ENCODE results near the gene SHC1. TPM values are rescaled to one million over a fixed set of nuclear protein-coding genes. Genes with fewer than 3 reads are reported as not detected.

SHC1 gene
- total RNA-seq, 1 experiment from 2014 or later, result 885 TPM

DNA sequence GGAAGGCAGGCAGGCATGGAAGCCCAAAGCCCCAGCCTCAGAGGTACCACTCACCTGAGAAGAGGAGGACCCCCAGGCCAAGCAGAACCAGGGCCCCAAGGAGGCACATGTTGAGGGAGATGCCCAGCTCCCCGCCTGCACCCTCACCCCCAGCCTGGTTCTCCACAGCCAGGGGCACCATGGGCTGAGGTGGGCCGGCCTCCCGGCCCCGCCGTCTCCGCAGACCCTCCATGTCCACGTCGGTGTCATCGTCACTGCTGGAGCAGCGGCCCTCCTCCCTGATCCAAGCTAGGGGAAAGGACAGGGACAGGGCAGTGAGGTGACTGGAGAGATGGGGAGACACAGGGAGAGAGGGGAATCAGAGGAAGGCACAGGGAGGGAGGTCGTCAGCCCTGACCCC is 22.5 kb downstream of the SHC1 start:
- H3K4me3 Mint-ChIP-seq (ENCODE audit: unreplicated experiment), result no peak overlapping the region
- CTCF ChIA-PET, result interaction anchor here (0.6 to 1.3 kb wide), 4 partner anchors 12 to 85 kb away, joined by 3 read pairs; no protein-coding TSS in a partner anchor
- H3K9me3 Mint-ChIP-seq (ENCODE audit: unreplicated experiment), result no peaks in the 10 kb centered on the region
- intact Hi-C loops (cut with micrococcal nuclease), result no loop called here
- H3K4me1 Mint-ChIP-seq (ENCODE audit: insufficient read depth, unreplicated experiment), result peaks cover 11% of the 10 kb centered on the region
- BruUV-seq (replicated peaks), result no TSS peak
- H3K27me3 Mint-ChIP-seq (ENCODE audit: insufficient read depth, unreplicated experiment), result no peaks in the 10 kb centered on the region
- TF ChIP-seq, protein P1, sequence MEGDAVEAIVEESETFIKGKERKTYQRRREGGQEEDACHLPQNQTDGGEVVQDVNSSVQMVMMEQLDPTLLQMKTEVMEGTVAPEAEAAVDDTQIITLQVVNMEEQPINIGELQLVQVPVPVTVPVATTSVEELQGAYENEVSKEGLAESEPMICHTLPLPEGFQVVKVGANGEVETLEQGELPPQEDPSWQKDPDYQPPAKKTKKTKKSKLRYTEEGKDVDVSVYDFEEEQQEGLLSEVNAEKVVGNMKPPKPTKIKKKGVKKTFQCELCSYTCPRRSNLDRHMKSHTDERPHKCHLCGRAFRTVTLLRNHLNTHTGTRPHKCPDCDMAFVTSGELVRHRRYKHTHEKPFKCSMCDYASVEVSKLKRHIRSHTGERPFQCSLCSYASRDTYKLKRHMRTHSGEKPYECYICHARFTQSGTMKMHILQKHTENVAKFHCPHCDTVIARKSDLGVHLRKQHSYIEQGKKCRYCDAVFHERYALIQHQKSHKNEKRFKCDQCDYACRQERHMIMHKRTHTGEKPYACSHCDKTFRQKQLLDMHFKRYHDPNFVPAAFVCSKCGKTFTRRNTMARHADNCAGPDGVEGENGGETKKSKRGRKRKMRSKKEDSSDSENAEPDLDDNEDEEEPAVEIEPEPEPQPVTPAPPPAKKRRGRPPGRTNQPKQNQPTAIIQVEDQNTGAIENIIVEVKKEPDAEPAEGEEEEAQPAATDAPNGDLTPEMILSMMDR (IDR thresholded peaks at IDR 0.05; ENCODE audit: unreplicated experiment), result no peak
- H3K36me3 Mint-ChIP-seq (ENCODE audit: insufficient read depth, unreplicated experiment), result peaks cover 12% of the 10 kb centered on the region
- no peak for DNase-seq (ENCODE audit: unreplicated experiment)
- POLR2A ChIA-PET, result interaction anchor here (0.5 to 3.9 kb wide), 4 partner anchors 11 to 187 kb away, joined by 3 to 26 read pairs (median 6); partner anchors contain the start of genes PMVK and SHC1
- no peak overlapping the region for H3K27ac Mint-ChIP-seq (ENCODE audit: low read depth, unreplicated experiment)

GRCh38 chr1:154945962-154946850 is 24.3 kb downstream of the SHC1 start:
- CTCF ChIA-PET, result interaction anchor here (0.6 to 1.8 kb wide), 10 partner anchors 8 to 218 kb away, joined by 3 to 10 read pairs (median 3); partner anchors contain the start of gene PYGO2
- intact Hi-C loops (cut with micrococcal nuclease), result no loop called here
- H3K9me3 Mint-ChIP-seq (ENCODE audit: unreplicated experiment), result no peaks in the 10 kb centered on the region

GRCh38 chr1:154945160-154945961 is 25.2 kb downstream of the SHC1 start:
- H3K4me3 Mint-ChIP-seq (ENCODE audit: unreplicated experiment), result no peak overlapping the region
- no peak overlapping the region for H3K27ac Mint-ChIP-seq (ENCODE audit: low read depth, unreplicated experiment)
- no peaks in the 10 kb centered on the region for H3K9me3 Mint-ChIP-seq (ENCODE audit: unreplicated experiment)
- intact Hi-C loops (cut with micrococcal nuclease), result no loop called here
- no peaks in the 10 kb centered on the region for H3K27me3 Mint-ChIP-seq (ENCODE audit: insufficient read depth, unreplicated experiment)
- DNase-seq (ENCODE audit: unreplicated experiment), result no peak
- TF ChIP-seq, protein P1 (IDR thresholded peaks at IDR 0.05; ENCODE audit: unreplicated experiment), result no peak
- peaks cover 12% of the 10 kb centered on the region for H3K36me3 Mint-ChIP-seq (ENCODE audit: insufficient read depth, unreplicated experiment)
- H3K4me1 Mint-ChIP-seq (ENCODE audit: insufficient read depth, unreplicated experiment), result peaks cover 7% of the 10 kb centered on the region
- ChIA-PET POLR2A (interaction anchor here (0.6 to 3.9 kb wide), 5 partner anchors 8 to 646 kb away, joined by 3 to 26 read pairs (median 4); partner anchors contain the start of genes PBXIP1, PMVK and SHC1), CTCF (interaction anchor here (0.6 to 2.2 kb wide), 14 partner anchors 7 to 407 kb away, joined by 3 to 14 read pairs (median 4); partner anchors contain the start of genes MTX1 and PYGO2)
- BruUV-seq (replicated peaks), result no TSS peak

More at GRCh38 chr1:154945962-154946850, 24.3 kb downstream of the SHC1 start:
- POLR2A ChIA-PET, result interaction anchor here (0.7 to 3.9 kb wide), 5 partner anchors 9 to 1183 kb away, joined by 3 to 26 read pairs (median 3); partner anchors contain the start of genes PBXIP1 and PMVK
- DNase-seq (ENCODE audit: unreplicated experiment), result no peak
- H3K36me3 Mint-ChIP-seq (ENCODE audit: insufficient read depth, unreplicated experiment), result peaks cover 12% of the 10 kb centered on the region
- H3K4me1 Mint-ChIP-seq (ENCODE audit: insufficient read depth, unreplicated experiment), result peaks cover 7% of the 10 kb centered on the region
- TF ChIP-seq, protein P1 (IDR thresholded peaks at IDR 0.05; ENCODE audit: unreplicated experiment), result no peak
- H3K4me3 Mint-ChIP-seq (ENCODE audit: unreplicated experiment), result no peak overlapping the region
- no peaks in the 10 kb centered on the region for H3K27me3 Mint-ChIP-seq (ENCODE audit: insufficient read depth, unreplicated experiment)
- H3K27ac Mint-ChIP-seq (ENCODE audit: low read depth, unreplicated experiment), result no peak overlapping the region
- BruUV-seq (replicated peaks), result no TSS peak
